K562 (cell line): ENCODE results near the gene CCR8. TPM values are rescaled to one million over a fixed set of nuclear protein-coding genes. Genes with fewer than 3 reads are reported as not detected.
A peak's percentile ranks its signal among the peaks of the same experiment; 100 is the strongest.

Experiments
- CXXC5 ChIP-seq: fragments of 250-450 bp; sonication (Bioruptor Pico); IDR thresholded peaks from 2 replicates; pipeline ENCODE4 v1.8.0; 2022; ENCODE audit warnings: inconsistent platforms, mild to moderate bottlenecking, moderate library complexity
- DIDO1 ChIP-seq: fragments of 450-650 bp; IDR thresholded peaks from 2 replicates; pipeline ENCODE4 v1.6.1; 2016; ENCODE audit warnings: low read depth, missing biosample characterization, missing genetic modification characterization
- ERF ChIP-seq: fragments of 450-650 bp; formaldehyde crosslinking; IDR thresholded peaks from 2 replicates; pipeline ENCODE4 v1.4.0; 2020; ENCODE audit warnings: mild to moderate bottlenecking, mixed read lengths
- GTF2E2 ChIP-seq: fragments of 200-800 bp; sonication (Bioruptor generic); IDR thresholded peaks from 2 replicates; pipeline ENCODE4 v1.6.1; 2016; ENCODE audit warnings: missing genetic modification characterization, missing compliant biosample characterization
- NFE2L1 ChIP-seq: fragments of 450-650 bp; IDR thresholded peaks from 2 replicates; pipeline ENCODE4 v1.6.1; 2016; ENCODE audit warnings: missing genetic modification characterization, low read depth, mild to moderate bottlenecking, missing compliant biosample characterization, moderate library complexity, borderline replicate concordance
- PTRF ChIP-seq: fragments of 450-650 bp; IDR thresholded peaks from 2 replicates; pipeline ENCODE4 v1.6.1; 2016; ENCODE audit warnings: mild to moderate bottlenecking, missing genetic modification characterization, missing compliant biosample characterization
- ZNF324 ChIP-seq: fragments of 250-450 bp; sonication (Bioruptor Pico); IDR thresholded peaks from 2 replicates; pipeline ENCODE4 v1.4.0; 2020; ENCODE audit warnings: mild to moderate bottlenecking
- ZNF41 ChIP-seq: fragments of 250-450 bp; sonication (Bioruptor Pico); conservative IDR thresholded peaks from 2 replicates; pipeline ENCODE4 v1.4.0; 2020; ENCODE audit warnings: mild to moderate bottlenecking
- ZNF445 ChIP-seq: fragments of 250-450 bp; sonication (Bioruptor Pico); IDR thresholded peaks from 2 replicates; pipeline ENCODE4 v1.4.0; 2020; ENCODE audit warnings: low read depth, mild to moderate bottlenecking, moderate library complexity
- ZNF507 ChIP-seq: conservative IDR thresholded peaks from 2 replicates; pipeline ENCODE4 v1.6.1; 2017; ENCODE audit warnings: missing genetic modification characterization, missing compliant biosample characterization
- polyA plus RNA-seq, 8 experiments: library from polyadenylated mRNA; depleted of rRNA in 4 of 8; stranded (reverse) in 5 of 8; unstranded in 3 of 8; fragments of >200 nt; fragmentation: Nextera tagmentation in 2 of 8; fragmentation: Illumina TruSeq in 1 of 8; extraction: Ambion mirVana in 2 of 8; extraction: Trizol in 1 of 8; gene quantifications; 2 replicates each; pipeline versions ENCODE4 v1.2.1 to v1.2.3, GENCODE V29; 2011 to 2014; ENCODE audit warnings: inconsistent platforms in 1 of 8, missing spikeins in 1 of 8
- total RNA-seq, 7 experiments: library from RNA; depleted of rRNA in 6 of 7; stranded (reverse); fragments of >200 nt in 6 of 7; fragmentation: Illumina TruSeq in 2 of 7; extraction: Trizol in 2 of 7; gene quantifications; 2 replicates each; pipeline versions ENCODE4 v1.2.1 to v1.2.3, GENCODE V29; 2011 to 2021; ENCODE audit warnings: low replicate concordance in 1 of 7
- TF ChIP-seq, protein P1 (sequence below): fragments of 250-450 bp; sonication (Bioruptor Pico); IDR thresholded peaks from 2 replicates; pipeline ENCODE4 v1.5.0; 2022; ENCODE audit warnings: mild to moderate bottlenecking
- TF ChIP-seq, protein P2 (sequence below): fragments of 250-450 bp; sonication (Bioruptor Pico); IDR thresholded peaks from 2 replicates; pipeline ENCODE4 v1.8.0; 2022; ENCODE audit warnings: moderate library complexity, mild to moderate bottlenecking, inconsistent platforms
- TF ChIP-seq, protein P3 (sequence below): fragments of 450-650 bp; formaldehyde crosslinking; IDR thresholded peaks from 2 replicates; pipeline ENCODE4 v1.4.0; 2022; ENCODE audit warnings: mild to moderate bottlenecking, moderate library complexity
- TF ChIP-seq, protein P4 (sequence below): fragments of 450-650 bp; conservative IDR thresholded peaks from 2 replicates; pipeline ENCODE4 v1.6.1; 2016; ENCODE audit warnings: missing genetic modification characterization, low read depth, mild to moderate bottlenecking, missing compliant biosample characterization, moderate library complexity
- TF ChIP-seq, protein P5 (sequence below): fragments of 450-650 bp; formaldehyde crosslinking; IDR thresholded peaks from 2 replicates; pipeline ENCODE4 v1.4.0; 2022; ENCODE audit warnings: missing genetic modification characterization
- TF ChIP-seq, protein P6 (sequence below): fragments of 450-650 bp; IDR thresholded peaks from 2 replicates; pipeline ENCODE4 v1.6.1; 2017; ENCODE audit warnings: antibody characterized with exemption, mild to moderate bottlenecking

CCR8 gene
- total and polyA plus RNA-seq, 9 of the 15 experiments (the other 6 are each of a cell fraction or from before 2014, with no cell fraction given), result not detected

DNA sequence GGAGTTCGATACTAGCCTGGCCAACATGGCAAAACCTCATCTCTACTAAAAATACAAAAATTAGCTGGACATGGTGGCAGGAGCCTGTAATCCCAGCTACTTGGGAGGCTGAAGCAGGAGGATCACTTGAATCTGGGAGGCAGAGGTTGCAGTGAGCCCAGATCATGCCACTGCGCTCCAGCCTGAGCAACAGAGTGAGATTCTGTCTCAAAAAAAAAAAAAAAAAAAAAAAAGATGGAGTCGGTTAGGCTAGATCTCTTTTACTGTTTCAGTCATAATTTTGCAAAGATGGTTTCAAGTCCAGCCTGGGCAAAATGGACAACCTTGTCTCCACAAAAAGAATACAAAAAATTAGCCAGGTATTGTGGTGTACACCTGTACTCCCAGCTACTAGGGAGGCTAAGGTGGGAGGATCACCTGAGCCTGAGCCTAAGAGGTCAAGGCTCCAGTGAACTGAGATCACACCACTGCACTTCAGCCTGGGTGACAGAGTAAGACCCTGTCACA is 7.2 kb upstream of the CCR8 start (continued):
- TF ChIP-seq, protein P1, sequence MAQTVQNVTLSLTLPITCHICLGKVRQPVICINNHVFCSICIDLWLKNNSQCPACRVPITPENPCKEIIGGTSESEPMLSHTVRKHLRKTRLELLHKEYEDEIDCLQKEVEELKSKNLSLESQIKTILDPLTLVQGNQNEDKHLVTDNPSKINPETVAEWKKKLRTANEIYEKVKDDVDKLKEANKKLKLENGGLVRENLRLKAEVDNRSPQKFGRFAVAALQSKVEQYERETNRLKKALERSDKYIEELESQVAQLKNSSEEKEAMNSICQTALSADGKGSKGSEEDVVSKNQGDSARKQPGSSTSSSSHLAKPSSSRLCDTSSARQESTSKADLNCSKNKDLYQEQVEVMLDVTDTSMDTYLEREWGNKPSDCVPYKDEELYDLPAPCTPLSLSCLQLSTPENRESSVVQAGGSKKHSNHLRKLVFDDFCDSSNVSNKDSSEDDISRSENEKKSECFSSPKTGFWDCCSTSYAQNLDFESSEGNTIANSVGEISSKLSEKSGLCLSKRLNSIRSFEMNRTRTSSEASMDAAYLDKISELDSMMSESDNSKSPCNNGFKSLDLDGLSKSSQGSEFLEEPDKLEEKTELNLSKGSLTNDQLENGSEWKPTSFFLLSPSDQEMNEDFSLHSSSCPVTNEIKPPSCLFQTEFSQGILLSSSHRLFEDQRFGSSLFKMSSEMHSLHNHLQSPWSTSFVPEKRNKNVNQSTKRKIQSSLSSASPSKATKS (CRISPR knock-in tag), result 0 out of 2 replicates have a peak, but pooled peaks have one; percentile 78
- TF ChIP-seq GTF2E2 (tag) (peak; percentile 79; the same call in 1 of the 2 replicates), ERF (CRISPR knock-in tag) (0 out of 2 replicates have a peak, but pooled peaks have one; percentile 33), DIDO1 (peak; percentile 82), ZNF41 (CRISPR knock-in tag) (peak; percentile 58; the same call in 1 of the 2 replicates), ZNF507 (tag) (peak; percentile 54), ZNF324 (CRISPR knock-in tag) (0 out of 2 replicates have a peak, but pooled peaks have one; percentile 18), PTRF (peak; percentile 98), ZNF445 (CRISPR knock-in tag) (0 out of 2 replicates have a peak, but pooled peaks have one; percentile 62), NFE2L1 (tag) (peak; percentile 75), CXXC5 (CRISPR knock-in tag) (peak; percentile 93)
- TF ChIP-seq, protein P2, sequence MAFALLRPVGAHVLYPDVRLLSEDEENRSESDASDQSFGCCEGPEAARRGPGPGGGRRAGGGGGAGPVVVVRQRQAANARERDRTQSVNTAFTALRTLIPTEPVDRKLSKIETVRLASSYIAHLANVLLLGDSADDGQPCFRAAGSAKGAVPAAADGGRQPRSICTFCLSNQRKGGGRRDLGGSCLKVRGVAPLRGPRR (CRISPR knock-in tag), result peak; percentile 65
- TF ChIP-seq, protein P3, sequence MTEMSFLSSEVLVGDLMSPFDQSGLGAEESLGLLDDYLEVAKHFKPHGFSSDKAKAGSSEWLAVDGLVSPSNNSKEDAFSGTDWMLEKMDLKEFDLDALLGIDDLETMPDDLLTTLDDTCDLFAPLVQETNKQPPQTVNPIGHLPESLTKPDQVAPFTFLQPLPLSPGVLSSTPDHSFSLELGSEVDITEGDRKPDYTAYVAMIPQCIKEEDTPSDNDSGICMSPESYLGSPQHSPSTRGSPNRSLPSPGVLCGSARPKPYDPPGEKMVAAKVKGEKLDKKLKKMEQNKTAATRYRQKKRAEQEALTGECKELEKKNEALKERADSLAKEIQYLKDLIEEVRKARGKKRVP (CRISPR knock-in tag), result 0 out of 2 replicates have a peak, but pooled peaks have one; percentile 32
- TF ChIP-seq, protein P4, sequence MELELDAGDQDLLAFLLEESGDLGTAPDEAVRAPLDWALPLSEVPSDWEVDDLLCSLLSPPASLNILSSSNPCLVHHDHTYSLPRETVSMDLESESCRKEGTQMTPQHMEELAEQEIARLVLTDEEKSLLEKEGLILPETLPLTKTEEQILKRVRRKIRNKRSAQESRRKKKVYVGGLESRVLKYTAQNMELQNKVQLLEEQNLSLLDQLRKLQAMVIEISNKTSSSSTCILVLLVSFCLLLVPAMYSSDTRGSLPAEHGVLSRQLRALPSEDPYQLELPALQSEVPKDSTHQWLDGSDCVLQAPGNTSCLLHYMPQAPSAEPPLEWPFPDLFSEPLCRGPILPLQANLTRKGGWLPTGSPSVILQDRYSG (tag), result peak; percentile 78; the same call in 1 of the 2 replicates
- TF ChIP-seq, protein P5, sequence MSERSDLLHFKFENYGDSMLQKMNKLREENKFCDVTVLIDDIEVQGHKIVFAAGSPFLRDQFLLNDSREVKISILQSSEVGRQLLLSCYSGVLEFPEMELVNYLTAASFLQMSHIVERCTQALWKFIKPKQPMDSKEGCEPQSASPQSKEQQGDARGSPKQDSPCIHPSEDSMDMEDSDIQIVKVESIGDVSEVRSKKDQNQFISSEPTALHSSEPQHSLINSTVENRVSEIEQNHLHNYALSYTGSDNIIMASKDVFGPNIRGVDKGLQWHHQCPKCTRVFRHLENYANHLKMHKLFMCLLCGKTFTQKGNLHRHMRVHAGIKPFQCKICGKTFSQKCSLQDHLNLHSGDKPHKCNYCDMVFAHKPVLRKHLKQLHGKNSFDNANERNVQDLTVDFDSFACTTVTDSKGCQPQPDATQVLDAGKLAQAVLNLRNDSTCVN, result 0 out of 2 replicates have a peak, but pooled peaks have one; percentile 16
- TF ChIP-seq, protein P6, sequence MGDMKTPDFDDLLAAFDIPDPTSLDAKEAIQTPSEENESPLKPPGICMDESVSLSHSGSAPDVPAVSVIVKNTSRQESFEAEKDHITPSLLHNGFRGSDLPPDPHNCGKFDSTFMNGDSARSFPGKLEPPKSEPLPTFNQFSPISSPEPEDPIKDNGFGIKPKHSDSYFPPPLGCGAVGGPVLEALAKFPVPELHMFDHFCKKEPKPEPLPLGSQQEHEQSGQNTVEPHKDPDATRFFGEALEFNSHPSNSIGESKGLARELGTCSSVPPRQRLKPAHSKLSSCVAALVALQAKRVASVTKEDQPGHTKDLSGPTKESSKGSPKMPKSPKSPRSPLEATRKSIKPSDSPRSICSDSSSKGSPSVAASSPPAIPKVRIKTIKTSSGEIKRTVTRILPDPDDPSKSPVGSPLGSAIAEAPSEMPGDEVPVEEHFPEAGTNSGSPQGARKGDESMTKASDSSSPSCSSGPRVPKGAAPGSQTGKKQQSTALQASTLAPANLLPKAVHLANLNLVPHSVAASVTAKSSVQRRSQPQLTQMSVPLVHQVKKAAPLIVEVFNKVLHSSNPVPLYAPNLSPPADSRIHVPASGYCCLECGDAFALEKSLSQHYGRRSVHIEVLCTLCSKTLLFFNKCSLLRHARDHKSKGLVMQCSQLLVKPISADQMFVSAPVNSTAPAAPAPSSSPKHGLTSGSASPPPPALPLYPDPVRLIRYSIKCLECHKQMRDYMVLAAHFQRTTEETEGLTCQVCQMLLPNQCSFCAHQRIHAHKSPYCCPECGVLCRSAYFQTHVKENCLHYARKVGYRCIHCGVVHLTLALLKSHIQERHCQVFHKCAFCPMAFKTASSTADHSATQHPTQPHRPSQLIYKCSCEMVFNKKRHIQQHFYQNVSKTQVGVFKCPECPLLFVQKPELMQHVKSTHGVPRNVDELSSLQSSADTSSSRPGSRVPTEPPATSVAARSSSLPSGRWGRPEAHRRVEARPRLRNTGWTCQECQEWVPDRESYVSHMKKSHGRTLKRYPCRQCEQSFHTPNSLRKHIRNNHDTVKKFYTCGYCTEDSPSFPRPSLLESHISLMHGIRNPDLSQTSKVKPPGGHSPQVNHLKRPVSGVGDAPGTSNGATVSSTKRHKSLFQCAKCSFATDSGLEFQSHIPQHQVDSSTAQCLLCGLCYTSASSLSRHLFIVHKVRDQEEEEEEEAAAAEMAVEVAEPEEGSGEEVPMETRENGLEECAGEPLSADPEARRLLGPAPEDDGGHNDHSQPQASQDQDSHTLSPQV, result 0 out of 2 replicates have a peak, but pooled peaks have one; percentile 45
